ENCODE measurements around the gene BRD3OS. TPM values are rescaled to one million over a fixed set of nuclear protein-coding genes. Genes with fewer than 3 reads are reported as not detected.
"Not testable (repeated sequence)": the region's sequence is repeated elsewhere in the genome, so short reads cannot be mapped to it uniquely, and the experiment has no call there.

Gene BRD3OS
- total RNA-seq = 5.4 and 15.8 TPM in 2 replicates

GRCh38 chr9:134024828-134025605 is at the start of gene BRD3OS:
Gene BRD3OS (plus strand): TSS chr9:134025481. CDS start chr9:134026748, 1,267 bp downstream.
- DNase-seq = peak; percentile 100

GRCh38 chr9:133975511-133975910 is 49.8 kb upstream of the BRD3OS start:
- no peak for DNase-seq

GRCh38 chr9:133976191-133976861 is 49.0 kb upstream of the BRD3OS start:
- DNase-seq = no peak

GRCh38 chr9:133976887-133977286 is 48.4 kb upstream of the BRD3OS start:
- no peak for DNase-seq

- no peak for DNase-seq
These were observed 47.7 kb upstream of the BRD3OS start for GRCh38 chr9:133977421-133978201.

GRCh38 chr9:133978226-133978898 is 46.9 kb upstream of the BRD3OS start:
- no peak for DNase-seq

GRCh38 chr9:133978899-133979272 is 46.4 kb upstream of the BRD3OS start:
- no peak for DNase-seq

GRCh38 chr9:133979273-133979920 is 45.9 kb upstream of the BRD3OS start:
- peak; percentile 55 for DNase-seq

- no peak for DNase-seq
These were observed 45.1 kb upstream of the BRD3OS start for GRCh38 chr9:133979921-133980863.

- DNase-seq = no peak
These were observed 44.3 kb upstream of the BRD3OS start for GRCh38 chr9:133980864-133981588.

GRCh38 chr9:133981589-133981957 is 43.7 kb upstream of the BRD3OS start:
- no peak for DNase-seq

GRCh38 chr9:133981958-133982681 is 43.2 kb upstream of the BRD3OS start:
- no peak for DNase-seq

GRCh38 chr9:133982971-133983720 is 42.1 kb upstream of the BRD3OS start:
- no peak for DNase-seq

- DNase-seq = no peak
These were observed 39.2 kb upstream of the BRD3OS start for GRCh38 chr9:133986061-133986460.

- DNase-seq = no peak
These were observed 38.4 kb upstream of the BRD3OS start for GRCh38 chr9:133986774-133987445.

GRCh38 chr9:133987446-133987788 is 37.9 kb upstream of the BRD3OS start:
- no peak for DNase-seq

- DNase-seq = no peak
These were observed 37.2 kb upstream of the BRD3OS start for GRCh38 chr9:133987946-133988665.

- not testable (repeated sequence) for DNase-seq
These were observed 36.5 kb upstream of the BRD3OS start for GRCh38 chr9:133988771-133989170.
